ENCODE measurements around the gene NDEL1.

DNA sequence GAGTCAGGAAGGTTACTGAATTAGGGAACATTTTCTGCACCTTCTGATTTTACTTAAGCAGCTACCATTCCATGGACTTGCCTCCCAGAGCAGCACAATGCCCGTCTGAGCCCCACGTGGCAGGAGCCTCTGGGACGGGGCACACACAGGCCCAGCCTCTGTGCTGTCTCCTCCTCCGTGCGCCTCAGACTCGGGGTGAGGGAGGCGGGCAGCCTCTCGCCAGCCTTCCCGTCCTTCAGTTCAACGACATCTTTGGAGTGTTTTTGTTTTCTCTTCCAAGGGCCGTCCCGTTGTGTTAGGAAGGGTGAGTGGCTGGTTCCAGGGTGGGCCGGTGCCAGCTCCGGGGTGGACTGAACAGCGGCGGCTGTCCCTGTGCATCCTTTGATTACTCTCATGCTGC, 31.8 kb downstream of the NDEL1 start:
- no peak for TF ChIP-seq EZH2 (IDR thresholded peaks at IDR 0.05)
- no peak for TF ChIP-seq POLR2AphosphoS5 (IDR thresholded peaks at IDR 0.05; ENCODE audit: borderline replicate concordance, low read depth, low read length)
- TF ChIP-seq FOXP2 (optimal IDR thresholded peaks at IDR 0.05; ENCODE audit: control extremely low read depth, extremely low read length, insufficient read depth): no peak

Measured in SK-N-MC (cell line).